ENCODE data around the gene C1QTNF12. TPM values are rescaled to one million over a fixed set of nuclear protein-coding genes. Genes with fewer than 3 reads are reported as not detected.

C1QTNF12 gene
- total RNA-seq, 4 donors from 2014 or later: 0.33 to 0.52 TPM; not detected in 2

- TF ChIP-seq POLR2AphosphoS5 (IDR thresholded peaks at IDR 0.05) (no peak), POLR2A (IDR thresholded peaks at IDR 0.05; ENCODE audit: low read depth) (no peak), EP300 (IDR thresholded peaks at IDR 0.05) (no peak), CTCF (IDR thresholded peaks at IDR 0.05) (no peak)
- Histone ChIP-seq H3K4me1 (peaks cover 29 to 61% (median 40%) of the 10 kb centered on the region in 4 donors), H3K27ac (replicated peaks in 1 of 4) (no peak overlapping the region), H3K4me3 (no peak overlapping the region), H3K27me3 (no peaks in the 10 kb centered on the region), H3K36me3 (peaks cover 33 to 67% (median 60%) of the 10 kb centered on the region in 4 donors), H3K9me3 (no peaks in the 10 kb centered on the region)
- DNase-seq (ENCODE audit: extremely low spot score): no peak
- WGBS: 93% methylated on average over 25 of the region's 39 CpGs
- intact Hi-C loops (cut with DNase I): no loop called here
Observed at GRCh38 chr1:1267488-1268283, 21.2 kb upstream of the C1QTNF12 start.

DNA sequence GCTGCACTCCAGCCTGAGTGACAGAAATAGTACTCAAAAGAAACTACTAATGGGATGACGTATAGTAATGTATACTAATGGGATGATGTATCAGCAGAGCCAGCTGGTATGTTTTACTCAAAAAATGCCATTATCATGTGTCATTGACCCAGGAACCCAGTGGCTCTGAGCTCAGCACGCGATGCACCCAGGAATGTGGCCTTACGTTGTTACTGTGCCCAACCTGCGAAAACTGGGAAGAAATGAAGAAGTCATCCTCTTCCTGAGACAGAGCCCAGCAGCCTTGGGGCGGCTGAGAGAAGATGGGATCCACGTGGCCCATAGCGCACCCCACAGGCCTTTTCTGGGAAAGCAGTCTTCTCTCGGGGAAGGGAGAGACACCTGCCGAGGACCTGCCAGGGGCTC is 18.3 kb upstream of the C1QTNF12 start:
- no peaks in the 10 kb centered on the region for H3K27me3 ChIP-seq
- TF ChIP-seq POLR2AphosphoS5 (IDR thresholded peaks at IDR 0.05) (no peak), CTCF (IDR thresholded peaks at IDR 0.05) (no peak)
- H3K9me3 ChIP-seq: no peaks in the 10 kb centered on the region
- no peak overlapping the region for H3K27ac ChIP-seq (replicated peaks in 1 of 4)
- intact Hi-C loops (cut with DNase I): no loop called here
- H3K36me3 ChIP-seq: peaks cover 43 to 93% (median 84%) of the 10 kb centered on the region in 4 donors
- WGBS: 73% methylated on average over 10 of the region's 10 CpGs
- DNase-seq (ENCODE audit: extremely low spot score): no peak
- peaks cover 5 to 33% (median 15%) of the 10 kb centered on the region in 4 donors for H3K4me1 ChIP-seq
- H3K4me3 ChIP-seq: no peak overlapping the region

- no peak overlapping the region for H3K27ac ChIP-seq (replicated peaks in 1 of 4)
- H3K36me3 ChIP-seq: peaks cover 46 to 99% (median 92%) of the 10 kb centered on the region in 4 donors
- H3K4me3 ChIP-seq: no peak overlapping the region
- H3K27me3 ChIP-seq: no peaks in the 10 kb centered on the region
- no peaks in the 10 kb centered on the region for H3K9me3 ChIP-seq
- peaks cover 0 to 26% (median 12%) of the 10 kb centered on the region in 4 donors for H3K4me1 ChIP-seq
- no peak for DNase-seq (ENCODE audit: extremely low spot score)
- 82% methylated on average over 9 of the region's 9 CpGs for WGBS
- TF ChIP-seq CTCF (IDR thresholded peaks at IDR 0.05): no peak
- TF ChIP-seq POLR2A (IDR thresholded peaks at IDR 0.05; ENCODE audit: low read depth): no peak
- no peak for TF ChIP-seq POLR2AphosphoS5 (IDR thresholded peaks at IDR 0.05)
- TF ChIP-seq EP300 (IDR thresholded peaks at IDR 0.05): no peak
- intact Hi-C loops (cut with DNase I): no loop called here
Observed at GRCh38 chr1:1264026-1264425, 17.5 kb upstream of the C1QTNF12 start.

- no peaks in the 10 kb centered on the region for H3K27me3 ChIP-seq
- H3K27ac ChIP-seq (replicated peaks in 1 of 4): no peak overlapping the region
- H3K36me3 ChIP-seq: peaks cover 47 to 100% (median 93%) of the 10 kb centered on the region in 4 donors
- WGBS: 97% methylated on average over 4 of the region's 8 CpGs
- H3K4me3 ChIP-seq: no peak overlapping the region
- TF ChIP-seq POLR2A (IDR thresholded peaks at IDR 0.05; ENCODE audit: low read depth): no peak
- TF ChIP-seq CTCF (IDR thresholded peaks at IDR 0.05): no peak
- no peak for TF ChIP-seq EP300 (IDR thresholded peaks at IDR 0.05)
- no peak for TF ChIP-seq POLR2AphosphoS5 (IDR thresholded peaks at IDR 0.05)
- peaks cover 0 to 22% (median 8%) of the 10 kb centered on the region in 4 donors for H3K4me1 ChIP-seq
- intact Hi-C loops (cut with DNase I): no loop called here
- no peaks in the 10 kb centered on the region for H3K9me3 ChIP-seq
- no peak for DNase-seq (ENCODE audit: extremely low spot score)
Observed at GRCh38 chr1:1262758-1263157, 16.2 kb upstream of the C1QTNF12 start.
